ENCODE data around the gene FYN.

The FYN gene

GRCh38 chr6:111829581-111829980 lies 43.7 kb downstream of the FYN start:
- no peak for DNase-seq

GRCh38 chr6:111828809-111829208 lies 44.4 kb downstream of the FYN start:
- DNase-seq, result no peak

GRCh38 chr6:111825439-111826086 lies 47.7 kb downstream of the FYN start:
- DNase-seq, result no peak

GRCh38 chr6:111824608-111825337 lies 48.5 kb downstream of the FYN start:
- DNase-seq, result no peak

- peak in 1 of 2 donors; percentile 59 for DNase-seq
Observed at GRCh38 chr6:111823831-111824607, 49.2 kb downstream of the FYN start.

GRCh38 chr6:111823012-111823411 lies 50.2 kb downstream of the FYN start:
- DNase-seq, result no peak

GRCh38 chr6:111819458-111819857 lies 53.8 kb downstream of the FYN start:
- no peak for DNase-seq

- DNase-seq, result no peak
Observed at GRCh38 chr6:111818539-111819226, 54.6 kb downstream of the FYN start.

GRCh38 chr6:111817451-111818120 lies 55.7 kb downstream of the FYN start:
- DNase-seq, result no peak

- no peak for DNase-seq
Observed at GRCh38 chr6:111813677-111814310, 59.5 kb downstream of the FYN start.

GRCh38 chr6:111813237-111813636 lies 60.0 kb downstream of the FYN start:
- DNase-seq, result no peak

- no peak for DNase-seq
Observed at GRCh38 chr6:111812060-111813038, 60.9 kb downstream of the FYN start.

GRCh38 chr6:111810294-111811131 lies 62.7 kb downstream of the FYN start:
- DNase-seq, result peak in 1 of 2 donors; percentile 45

GRCh38 chr6:111809766-111810165 lies 63.5 kb downstream of the FYN start:
- no peak for DNase-seq

- no peak for DNase-seq
Observed at GRCh38 chr6:111809264-111809663, 64.0 kb downstream of the FYN start.

GRCh38 chr6:111808493-111808892 lies 64.8 kb downstream of the FYN start:
- peak; percentile 20 to 48 for DNase-seq

GRCh38 chr6:111806561-111807497 lies 66.4 kb downstream of the FYN start:
- DNase-seq, result no peak

GRCh38 chr6:111806165-111806547 lies 67.1 kb downstream of the FYN start:
- DNase-seq, result no peak
